Activated B cell treated with CpG ODN at 0.5 μM for 24 hours (primary cell): Measurements from ENCODE around the gene ERBB4. TPM values are rescaled to one million over a fixed set of nuclear protein-coding genes. Genes with fewer than 3 reads are reported as not detected.

Experiments
- ATAC-seq: fragments of 200-7000 bp; cut with Tn5 transposase; one replicate; pipeline ENCODE4 v1.10.0; 2021; ENCODE audit warnings: low read depth, mild to moderate bottlenecking, moderate library complexity
- CTCF ChIA-PET: fragments of 350-600 bp; sonication (Branson Sonifier 250); formaldehyde crosslinking; loops from one replicate; lab custom pipeline; 2021; ENCODE audit warnings: antibody characterized with exemption; lab: Charles Lee
- POLR2A ChIA-PET: fragments of 350-600 bp; sonication (Branson Sonifier 250); formaldehyde crosslinking; loops from one replicate; lab custom pipeline; 2021; ENCODE audit warnings: antibody characterized with exemption; lab: Charles Lee
- DNase-seq: peaks from one replicate; pipeline ENCODE4 v3.0.0; 2022
- H3K27ac Mint-ChIP-seq: one replicate; pipeline ENCODE4 v1.8.0; 2020; ENCODE audit warnings: mixed read lengths
- H3K27me3 Mint-ChIP-seq: one replicate; pipeline ENCODE4 v1.8.0; 2021; ENCODE audit warnings: mixed read lengths
- H3K36me3 Mint-ChIP-seq: one replicate; pipeline ENCODE4 v1.8.0; 2021; ENCODE audit warnings: low read depth, mixed read lengths
- H3K4me1 Mint-ChIP-seq: one replicate; pipeline ENCODE4 v1.8.0; 2021; ENCODE audit warnings: mixed read lengths
- H3K4me3 Mint-ChIP-seq: one replicate; pipeline ENCODE4 v1.8.0; 2020; ENCODE audit warnings: mild to moderate bottlenecking, mixed read lengths
- H3K9me3 Mint-ChIP-seq: one replicate; pipeline ENCODE4 v1.8.0; 2020; ENCODE audit warnings: mixed read lengths
- CTCF ChIP-seq: fragments of 200-600 bp; IDR thresholded peaks from one replicate; pipeline ENCODE4 v1.8.0; 2022; ENCODE audit warnings: antibody characterized with exemption, mild to moderate bottlenecking
- intact Hi-C: fragments of 100-400 bp; cut with micrococcal nuclease; formaldehyde crosslinking; loops from one replicate; pipeline ENCODE4 v1.15.1; 2024
- total RNA-seq: library from RNA; stranded (reverse); gene quantifications from 2 replicates; pipeline ENCODE4 v1.2.3, GENCODE V29; 2022

The ERBB4 gene
- total RNA-seq, 1 donor from 2014 or later, result not detected

- Mint-ChIP-seq H3K27ac (no peak overlapping the region), H3K36me3 (no peaks in the 10 kb centered on the region), H3K9me3 (no peaks in the 10 kb centered on the region), H3K4me1 (no peaks in the 10 kb centered on the region), H3K27me3 (no peaks in the 10 kb centered on the region), H3K4me3 (no peak overlapping the region)
- POLR2A ChIA-PET, result no interaction called here
- no peak for ATAC-seq
- no peak for DNase-seq
- CTCF ChIA-PET, result no interaction called here
- no peak for TF ChIP-seq CTCF
- intact Hi-C loops, result no loop called here
These were observed 556.4 kb downstream of the ERBB4 start for GRCh38 chr2:211982162-211982561.

- H3K9me3 Mint-ChIP-seq, result no peaks in the 10 kb centered on the region
- DNase-seq, result no peak
- no peak overlapping the region for H3K4me3 Mint-ChIP-seq
- intact Hi-C loops, result no loop called here
- ChIA-PET CTCF (no interaction called here), POLR2A (no interaction called here)
- H3K4me1 Mint-ChIP-seq, result no peaks in the 10 kb centered on the region
- no peaks in the 10 kb centered on the region for H3K36me3 Mint-ChIP-seq
- no peaks in the 10 kb centered on the region for H3K27me3 Mint-ChIP-seq
- TF ChIP-seq CTCF, result no peak
- H3K27ac Mint-ChIP-seq, result no peak overlapping the region
- ATAC-seq, result no peak
These were observed 557.2 kb downstream of the ERBB4 start for GRCh38 chr2:211981451-211981850.

GRCh38 chr2:211976076-211976475 is 562.5 kb downstream of the ERBB4 start:
- no peaks in the 10 kb centered on the region for H3K36me3 Mint-ChIP-seq
- ChIA-PET CTCF (no interaction called here), POLR2A (no interaction called here)
- no peaks in the 10 kb centered on the region for H3K9me3 Mint-ChIP-seq
- no peak for TF ChIP-seq CTCF
- intact Hi-C loops, result no loop called here
- no peaks in the 10 kb centered on the region for H3K4me1 Mint-ChIP-seq
- DNase-seq (no peak), ATAC-seq (no peak)
- no peaks in the 10 kb centered on the region for H3K27me3 Mint-ChIP-seq
- no peak overlapping the region for H3K4me3 Mint-ChIP-seq
- no peak overlapping the region for H3K27ac Mint-ChIP-seq

GRCh38 chr2:211967234-211967633 is 571.4 kb downstream of the ERBB4 start:
- DNase-seq (no peak), ATAC-seq (no peak)
- Mint-ChIP-seq H3K9me3 (peaks cover 3% of the 10 kb centered on the region), H3K4me1 (no peaks in the 10 kb centered on the region), H3K36me3 (no peaks in the 10 kb centered on the region), H3K4me3 (no peak overlapping the region), H3K27ac (no peak overlapping the region), H3K27me3 (no peaks in the 10 kb centered on the region)
- TF ChIP-seq CTCF, result no peak
- intact Hi-C loops, result no loop called here
- ChIA-PET CTCF (no interaction called here), POLR2A (no interaction called here)

- ChIA-PET POLR2A (no interaction called here), CTCF (no interaction called here)
- Mint-ChIP-seq H3K27ac (no peak overlapping the region), H3K4me3 (no peak overlapping the region), H3K36me3 (no peaks in the 10 kb centered on the region), H3K27me3 (no peaks in the 10 kb centered on the region), H3K4me1 (no peaks in the 10 kb centered on the region), H3K9me3 (peaks cover 3% of the 10 kb centered on the region)
- intact Hi-C loops, result no loop called here
- no peak for TF ChIP-seq CTCF
- ATAC-seq, result no peak
- DNase-seq, result no peak
These were observed 574.6 kb downstream of the ERBB4 start for GRCh38 chr2:211963969-211964368.
